OCI-LY7 (cell line): ENCODE measurements around the gene GGTA1. TPM values are rescaled to one million over a fixed set of nuclear protein-coding genes. Genes with fewer than 3 reads are reported as not detected.
A peak's percentile ranks its signal among the peaks of the same experiment; 100 is the strongest.

ENCODE experiments used
- BruUV-seq: library from RNA; stranded (reverse); fragments of 400-500 nt; replicated peaks from 2 replicates; lab custom pipeline; 2021; lab: Mats Ljungman, UMichigan
- CTCF ChIA-PET: fragments of 300-600 bp; sonication (Branson Sonifier 250); formaldehyde crosslinking; loops from one replicate; lab custom pipeline; 2022; ENCODE audit warnings: antibody characterized with exemption; ENCODE audit not compliant: unreplicated experiment; lab: Charles Lee
- POLR2A ChIA-PET: fragments of 300-600 bp; sonication (Branson Sonifier 250); formaldehyde crosslinking; loops from one replicate; lab custom pipeline; 2022; ENCODE audit warnings: antibody characterized with exemption; lab: Charles Lee
- DNase-seq: peaks from one replicate; pipeline ENCODE4 v3.0.0-alpha.2; 2015; ENCODE audit warnings: low spot score
- H2AFZ ChIP-seq: fragments of 200-600 bp; sonication (generic), shearing (Covaris generic); 2 replicates; pipeline ENCODE4 v1.6.1; 2014; ENCODE audit warnings: mild to moderate bottlenecking, antibody characterized with exemption, low read length, moderate library complexity
- H3K27ac ChIP-seq: fragments of 200-600 bp; sonication (generic); 2 replicates; pipeline ENCODE4 v1.5.1; 2014; ENCODE audit warnings: mixed run types, low read depth, mild to moderate bottlenecking, moderate library complexity, low read length, inconsistent platforms; ENCODE audit not compliant: poor library complexity, severe bottlenecking
- H3K36me3 ChIP-seq: fragments of 200-600 bp; sonication (generic); 2 replicates; pipeline ENCODE4 v1.6.1; 2014; ENCODE audit warnings: mild to moderate bottlenecking, antibody characterized with exemption, low read length, moderate library complexity, mixed read lengths; ENCODE audit not compliant: insufficient read depth
- H3K4me1 ChIP-seq: fragments of 200-600 bp; sonication (generic); 2 replicates; pipeline ENCODE4 v1.5.1; 2014; ENCODE audit warnings: mild to moderate bottlenecking, low read length; ENCODE audit not compliant: insufficient read depth, poor library complexity, severe bottlenecking
- H3K4me2 ChIP-seq: fragments of 200-600 bp; sonication (generic); 2 replicates; pipeline ENCODE4 v1.6.1; 2014; ENCODE audit warnings: mild to moderate bottlenecking, low read length
- H3K4me3 ChIP-seq: fragments of 200-600 bp; sonication (generic); 2 replicates; pipeline ENCODE4 v1.5.1; 2014; ENCODE audit warnings: mild to moderate bottlenecking, low read depth, low read length; ENCODE audit not compliant: poor library complexity, severe bottlenecking
- H3K79me2 ChIP-seq: fragments of 200-600 bp; sonication (generic); 2 replicates; pipeline ENCODE4 v1.6.1; 2016; ENCODE audit warnings: low read depth, mild to moderate bottlenecking, low read length, moderate library complexity, mixed read lengths; ENCODE audit not compliant: insufficient read depth
- H3K9me2 ChIP-seq: fragments of 200-600 bp; sonication (generic); 2 replicates; pipeline ENCODE4 v1.6.1; 2016; ENCODE audit warnings: mild to moderate bottlenecking, low read length, mixed read lengths; ENCODE audit not compliant: insufficient read depth
- H3K9me3 ChIP-seq: fragments of 200-600 bp; sonication (generic); 2 replicates; pipeline ENCODE4 v1.6.1; 2014; ENCODE audit warnings: mild to moderate bottlenecking, mixed run types, low read length, mixed read lengths
- H4K20me1 ChIP-seq: fragments of 200-600 bp; sonication (generic); 2 replicates; pipeline ENCODE4 v1.6.1; 2014; ENCODE audit warnings: mild to moderate bottlenecking, antibody characterized with exemption, low read length, moderate library complexity, mixed read lengths; ENCODE audit not compliant: insufficient read depth
- EZH2phosphoT487 ChIP-seq: fragments of 200-600 bp; sonication (generic); IDR thresholded peaks from 2 replicates; pipeline ENCODE4 v1.6.1; 2018; ENCODE audit warnings: low read depth, borderline replicate concordance, mild to moderate bottlenecking, mixed run types, antibody characterized with exemption, low read length, moderate library complexity, mixed read lengths
- intact Hi-C: fragments of 100-400 bp; cut with micrococcal nuclease; formaldehyde crosslinking; loops from one replicate; pipeline ENCODE4 v1.10.0; 2022; ENCODE audit not compliant: unreplicated experiment
- total RNA-seq, 2 experiments: library from RNA; depleted of rRNA in 1 of 2; stranded (reverse); fragments of >200 nt in 1 of 2; shearing (Covaris generic) in 1 of 2; gene quantifications; 2 replicates each; pipeline ENCODE4 v1.2.3, GENCODE V29; 2014 to 2022
- TF ChIP-seq, protein P1 (sequence below): fragments of 200-600 bp; sonication (generic); conservative IDR thresholded peaks from 2 replicates; pipeline ENCODE4 v1.5.1; 2014; ENCODE audit warnings: mild to moderate bottlenecking, antibody characterized with exemption, low read length, moderate library complexity, mixed read lengths

Gene GGTA1
- total RNA-seq, 2 experiments from 2014 or later, result not detected

DNA sequence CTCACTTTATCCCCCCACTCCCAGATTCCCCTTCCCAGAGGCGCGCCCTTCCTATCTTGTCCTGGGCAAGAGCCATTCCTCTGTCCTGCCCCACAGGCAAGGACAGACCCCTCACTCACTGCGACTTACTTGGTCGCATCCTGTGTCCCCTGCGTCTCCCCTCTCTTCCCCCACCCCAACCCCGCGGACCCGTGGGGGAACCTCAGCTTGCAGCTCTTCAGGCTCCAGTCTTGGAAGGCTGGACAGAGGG, 542 bp downstream of the GGTA1 start:
- peaks cover 12% of the 10 kb centered on the region for H3K4me1 ChIP-seq
- H3K9me3 ChIP-seq, result no peaks in the 10 kb centered on the region
- ChIA-PET POLR2A (no interaction called here), CTCF (no interaction called here)
- no TSS peak for BruUV-seq
- H3K9me2 ChIP-seq, result no peaks in the 10 kb centered on the region
- no peak for DNase-seq
- H3K36me3 ChIP-seq, result no peaks in the 10 kb centered on the region
- no peak overlapping the region for H3K27ac ChIP-seq
- H3K4me3 ChIP-seq, result no peak overlapping the region
- TF ChIP-seq, protein P1, sequence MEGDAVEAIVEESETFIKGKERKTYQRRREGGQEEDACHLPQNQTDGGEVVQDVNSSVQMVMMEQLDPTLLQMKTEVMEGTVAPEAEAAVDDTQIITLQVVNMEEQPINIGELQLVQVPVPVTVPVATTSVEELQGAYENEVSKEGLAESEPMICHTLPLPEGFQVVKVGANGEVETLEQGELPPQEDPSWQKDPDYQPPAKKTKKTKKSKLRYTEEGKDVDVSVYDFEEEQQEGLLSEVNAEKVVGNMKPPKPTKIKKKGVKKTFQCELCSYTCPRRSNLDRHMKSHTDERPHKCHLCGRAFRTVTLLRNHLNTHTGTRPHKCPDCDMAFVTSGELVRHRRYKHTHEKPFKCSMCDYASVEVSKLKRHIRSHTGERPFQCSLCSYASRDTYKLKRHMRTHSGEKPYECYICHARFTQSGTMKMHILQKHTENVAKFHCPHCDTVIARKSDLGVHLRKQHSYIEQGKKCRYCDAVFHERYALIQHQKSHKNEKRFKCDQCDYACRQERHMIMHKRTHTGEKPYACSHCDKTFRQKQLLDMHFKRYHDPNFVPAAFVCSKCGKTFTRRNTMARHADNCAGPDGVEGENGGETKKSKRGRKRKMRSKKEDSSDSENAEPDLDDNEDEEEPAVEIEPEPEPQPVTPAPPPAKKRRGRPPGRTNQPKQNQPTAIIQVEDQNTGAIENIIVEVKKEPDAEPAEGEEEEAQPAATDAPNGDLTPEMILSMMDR, result no peak
- TF ChIP-seq EZH2phosphoT487, result no peak
- H2AFZ ChIP-seq, result no peak overlapping the region
- peak overlapping the region; percentile 51 for H3K4me2 ChIP-seq
- no peaks in the 10 kb centered on the region for H4K20me1 ChIP-seq
- no peaks in the 10 kb centered on the region for H3K79me2 ChIP-seq
- intact Hi-C loops, result no loop called here

DNA sequence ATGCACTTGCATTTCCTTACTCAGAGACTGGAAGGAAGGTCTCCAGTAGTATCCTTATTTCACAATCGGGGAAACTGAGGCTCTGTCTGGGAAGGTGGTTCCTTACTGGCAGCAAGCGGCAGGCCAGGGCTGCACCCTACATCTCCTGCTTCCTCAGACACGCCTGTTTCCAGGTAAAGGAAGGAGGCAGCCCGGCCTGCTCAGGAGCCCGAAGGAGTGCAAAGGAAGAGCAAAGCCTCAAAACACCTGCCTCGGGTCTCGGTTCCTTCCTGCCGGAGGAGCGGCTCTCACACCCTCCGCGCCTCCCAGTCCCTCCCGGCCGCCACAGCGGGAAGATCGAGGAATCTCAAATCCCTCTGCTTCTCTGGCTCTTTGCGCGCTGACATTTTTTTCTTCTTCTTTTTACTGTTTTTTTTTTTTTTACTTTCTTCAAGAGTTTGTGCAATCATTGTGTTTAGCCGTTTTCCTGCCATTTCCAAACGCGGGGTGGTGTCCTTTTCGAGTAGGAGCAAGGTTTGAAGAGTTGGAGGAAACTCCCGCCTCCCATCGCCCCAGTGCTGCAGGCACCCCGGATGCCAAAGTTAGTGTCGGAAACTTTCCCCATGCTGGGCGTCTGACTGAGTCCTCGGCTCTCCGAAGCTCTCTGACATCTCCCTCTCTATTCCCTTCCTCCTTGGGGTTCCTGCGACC, 1.0 kb downstream of the GGTA1 start:
- no TSS peak for BruUV-seq
- POLR2A ChIA-PET, result interaction anchor here (0.5 kb wide), 1 partner anchor 11 kb away, joined by 3 read pairs; no protein-coding TSS in a partner anchor
- no peaks in the 10 kb centered on the region for H3K9me3 ChIP-seq
- H3K4me2 ChIP-seq, result peak overlapping the region; percentile 51
- 0 out of 2 replicates have a peak, but pooled peaks have one; percentile 10 for TF ChIP-seq EZH2phosphoT487
- TF ChIP-seq, protein P1, result no peak; the same call in 1 of the 2 replicates
- intact Hi-C loops, result no loop called here
- no peaks in the 10 kb centered on the region for H3K9me2 ChIP-seq
- no peaks in the 10 kb centered on the region for H3K79me2 ChIP-seq
- DNase-seq, result peak; percentile 13
- no peak overlapping the region for H3K27ac ChIP-seq
- no peaks in the 10 kb centered on the region for H4K20me1 ChIP-seq
- H3K4me3 ChIP-seq, result no peak overlapping the region
- no peak overlapping the region for H2AFZ ChIP-seq
- H3K4me1 ChIP-seq, result peaks cover 12% of the 10 kb centered on the region
- CTCF ChIA-PET, result no interaction called here
- no peaks in the 10 kb centered on the region for H3K36me3 ChIP-seq

GRCh38 chr9:121498150-121498486, 1.5 kb downstream of the GGTA1 start:
- no peaks in the 10 kb centered on the region for H3K9me2 ChIP-seq
- H3K4me3 ChIP-seq, result no peak overlapping the region
- no TSS peak for BruUV-seq
- ChIA-PET POLR2A (interaction anchor here (0.5 kb wide), 1 partner anchor 12 kb away, joined by 3 read pairs; no protein-coding TSS in a partner anchor), CTCF (interaction anchor here (0.7 kb wide), 1 partner anchor 194 kb away, joined by 3 read pairs; no protein-coding TSS in a partner anchor)
- no peak for TF ChIP-seq EZH2phosphoT487
- TF ChIP-seq, protein P1, result peak; percentile 87
- DNase-seq, result peak; percentile 94
- peaks cover 12% of the 10 kb centered on the region for H3K4me1 ChIP-seq
- H3K27ac ChIP-seq, result no peak overlapping the region
- H3K79me2 ChIP-seq, result no peaks in the 10 kb centered on the region
- H4K20me1 ChIP-seq, result no peaks in the 10 kb centered on the region
- intact Hi-C loops, result no loop called here
- H3K36me3 ChIP-seq, result no peaks in the 10 kb centered on the region
- no peak overlapping the region for H2AFZ ChIP-seq
- H3K4me2 ChIP-seq, result peak overlapping the region; percentile 51
- no peaks in the 10 kb centered on the region for H3K9me3 ChIP-seq
